K562 (cell line): ENCODE results near the gene SERPINA6. TPM values are rescaled to one million over a fixed set of nuclear protein-coding genes. Genes with fewer than 3 reads are reported as not detected.

Experiments
- ATAC-seq: fragments of 200-7000 bp; cut with Tn5 transposase; 3 replicates; pipeline ENCODE4 v1.9.1; 2020; ENCODE audit warnings: moderate library complexity
- BruUV-seq: library from RNA; stranded (reverse); fragments of 400-500 nt; replicated peaks from 2 replicates; lab custom pipeline; 2021; lab: Mats Ljungman, UMichigan
- CTCF ChIA-PET: fragments of 300-600 bp; formaldehyde crosslinking; extraction: SDS; loops from one replicate; lab custom pipeline; 2021; ENCODE audit warnings: low intra/inter-chr PET ratio; lab: Yijun Ruan, JAX
- POLR2A ChIA-PET: fragments of 300-600, 350-650 bp; sonication (Branson Sonifier 250); formaldehyde crosslinking; extraction: SDS; loops from one replicate; lab custom pipeline; 2021; ENCODE audit warnings: antibody characterized with exemption, inconsistent platforms; lab: Yijun Ruan, JAX
- DNase-seq, 4 experiments: peaks; one replicate each; pipeline versions ENCODE4 v3.0.0 to v3.0.0-alpha.2; 2011 to 2018; ENCODE audit warnings: low spot score in 3 of 4, mixed read lengths in 3 of 4; ENCODE audit errors: extremely low read depth in 1 of 4
- FAIRE-seq: peaks from 2 replicates; lab custom pipeline; 2011; peaks lifted over from hg19 to GRCh38; lab: Jason Lieb, UNC
- H2AFZ ChIP-seq: 2 replicates; pipeline ENCODE4 v1.6.0; 2011; ENCODE audit warnings: low read depth, low read length, control low read depth, inconsistent platforms
- H3K27ac ChIP-seq: fragments of 200-600 bp; 3 replicates; pipeline ENCODE4 v1.8.0; 2011; ENCODE audit warnings: low read depth, mild to moderate bottlenecking, control low read depth, inconsistent platforms, low read length, moderate library complexity, mixed read lengths; ENCODE audit errors: extremely low read depth
- H3K27me3 ChIP-seq, 2 experiments: fragments of 300-600 bp in 1 of 2; 2 replicates in 1 of 2; 3 replicates in 1 of 2; pipeline versions ENCODE4 v1.6.0 to v1.8.0; 2011; ENCODE audit warnings: inconsistent platforms in 2 of 2, low read length in 2 of 2, mild to moderate bottlenecking in 1 of 2, mixed read lengths in 1 of 2, moderate library complexity in 1 of 2; ENCODE audit not compliant: control insufficient read depth in 2 of 2, insufficient read depth in 2 of 2
- H3K36me3 ChIP-seq: fragments of 300-600 bp; 3 replicates; pipeline ENCODE4 v1.8.0; 2011; ENCODE audit warnings: mild to moderate bottlenecking, low read length, inconsistent platforms; ENCODE audit not compliant: control insufficient read depth, insufficient read depth
- H3K4me1 ChIP-seq, 2 experiments: fragments of 200-600 bp in 1 of 2; replicated peaks in 1 of 2; 2 replicates in 1 of 2; 3 replicates in 1 of 2; pipeline versions ENCODE4 v1.5.1 to v1.8.0; 2011; ENCODE audit warnings: inconsistent platforms in 2 of 2, low read length in 2 of 2, mild to moderate bottlenecking in 1 of 2, mixed read lengths in 1 of 2, moderate library complexity in 1 of 2; ENCODE audit not compliant: control insufficient read depth in 2 of 2, insufficient read depth in 2 of 2
- H3K4me2 ChIP-seq: 2 replicates; pipeline ENCODE4 v1.6.1; 2011; ENCODE audit warnings: low read length, control low read depth, inconsistent platforms, mixed read lengths; ENCODE audit not compliant: insufficient read depth
- H3K4me3 ChIP-seq: fragments of 200-600 bp; sonication (generic), shearing (Covaris generic); 2 replicates; pipeline ENCODE4 v1.5.1; 2016; ENCODE audit warnings: control low read depth, inconsistent platforms
- H3K79me2 ChIP-seq: fragments of 200-600 bp; 3 replicates; pipeline ENCODE4 v1.8.0; 2011; ENCODE audit warnings: low read length, inconsistent platforms; ENCODE audit not compliant: control insufficient read depth, insufficient read depth
- H3K9ac ChIP-seq, 2 experiments: 2 replicates each; pipeline versions ENCODE4 v1.6.0 to v1.6.1; 2011; ENCODE audit warnings: low read depth in 2 of 2, low read length in 2 of 2, control low read depth in 1 of 2, inconsistent platforms in 1 of 2, mild to moderate bottlenecking in 1 of 2, mixed read lengths in 1 of 2; ENCODE audit not compliant: insufficient read depth in 1 of 2
- H3K9me1 ChIP-seq: one replicate; pipeline ENCODE4 v1.6.0; 2011; ENCODE audit warnings: inconsistent platforms, mild to moderate bottlenecking, low read length, moderate library complexity; ENCODE audit not compliant: control insufficient read depth, insufficient read depth
- H3K9me3 ChIP-seq: replicated peaks from 2 replicates; pipeline ENCODE4 v1.5.1; 2011; ENCODE audit warnings: low read depth, low read length, inconsistent platforms; ENCODE audit not compliant: control insufficient read depth, insufficient read depth
- H4K20me1 ChIP-seq: replicated peaks from 2 replicates; pipeline ENCODE4 v1.6.1; 2011; ENCODE audit warnings: low read length, inconsistent platforms, mixed read lengths; ENCODE audit not compliant: control insufficient read depth, insufficient read depth
- ATF3 ChIP-seq, 2 experiments: fragments of 450-650 bp in 1 of 2; sonication (generic) in 1 of 2; formaldehyde crosslinking in 1 of 2; IDR thresholded peaks in 1 of 2; conservative IDR thresholded peaks in 1 of 2; 2 replicates each; pipeline versions ENCODE4 v1.6.1 to v1.8.1; 2016 to 2023; ENCODE audit warnings: mild to moderate bottlenecking in 2 of 2, moderate library complexity in 2 of 2, inconsistent platforms in 1 of 2, missing genetic modification reagents in 1 of 2
- COPS2 ChIP-seq: fragments of 450-650 bp; conservative IDR thresholded peaks from 2 replicates; pipeline ENCODE4 v1.6.1; 2016; ENCODE audit warnings: mild to moderate bottlenecking, moderate library complexity
- ELF2 ChIP-seq: fragments of 250-450 bp; sonication (Bioruptor Pico); IDR thresholded peaks from 2 replicates; pipeline ENCODE4 v1.5.0; 2021; ENCODE audit warnings: mild to moderate bottlenecking
- ESRRA ChIP-seq: fragments of 450-650 bp; IDR thresholded peaks from 2 replicates; pipeline ENCODE4 v1.6.1; 2014; ENCODE audit warnings: low read depth, mild to moderate bottlenecking, moderate library complexity, borderline replicate concordance
- GTF2A2 ChIP-seq: IDR thresholded peaks from 2 replicates; pipeline ENCODE4 v1.6.1; 2016; ENCODE audit warnings: mild to moderate bottlenecking, missing genetic modification characterization, missing compliant biosample characterization
- NFRKB ChIP-seq: fragments of 450-650 bp; IDR thresholded peaks from 2 replicates; pipeline ENCODE4 v1.6.1; 2016; ENCODE audit warnings: low read depth
- XRCC3 ChIP-seq: fragments of 450-650 bp; IDR thresholded peaks from 2 replicates; pipeline ENCODE4 v1.6.1; 2017; ENCODE audit warnings: mild to moderate bottlenecking, moderate library complexity
- ZNF561 ChIP-seq: fragments of 450-650 bp; formaldehyde crosslinking; conservative IDR thresholded peaks from 2 replicates; pipeline ENCODE4 v1.4.0; 2020; ENCODE audit warnings: mild to moderate bottlenecking, moderate library complexity
- WGBS: fragments of 100-300 bp; shearing (Covaris generic); methylation state at CpG from one replicate; pipeline ENCODE4 v1.1.6; 2016; ENCODE audit warnings: low coverage, mixed read lengths; ENCODE audit not compliant: insufficient coverage; ENCODE audit errors: missing lambda C conversion rate; 5-methylcytosine and 5-hydroxymethylcytosine counted together
- in situ Hi-C: fragments of 300-500 bp; cut with MboI; formaldehyde crosslinking; loops from 4 replicates; pipeline ENCODE4 v1.15.0; 2018; ENCODE audit warnings: inconsistent platforms, mixed read lengths
- intact Hi-C: fragments of 100-400 bp; cut with micrococcal nuclease; formaldehyde crosslinking; loops from 2 replicates; pipeline ENCODE4 v1.14.2; 2022
- polyA plus RNA-seq, 8 experiments: library from polyadenylated mRNA; depleted of rRNA in 4 of 8; stranded (reverse) in 5 of 8; unstranded in 3 of 8; fragments of >200 nt; fragmentation: Nextera tagmentation in 2 of 8; fragmentation: Illumina TruSeq in 1 of 8; extraction: Ambion mirVana in 2 of 8; extraction: Trizol in 1 of 8; gene quantifications; 2 replicates each; pipeline versions ENCODE4 v1.2.1 to v1.2.3, GENCODE V29; 2011 to 2014; ENCODE audit warnings: inconsistent platforms in 1 of 8, missing spikeins in 1 of 8
- total RNA-seq, 7 experiments: library from RNA; depleted of rRNA in 6 of 7; stranded (reverse); fragments of >200 nt in 6 of 7; fragmentation: Illumina TruSeq in 2 of 7; extraction: Trizol in 2 of 7; gene quantifications; 2 replicates each; pipeline versions ENCODE4 v1.2.1 to v1.2.3, GENCODE V29; 2011 to 2021; ENCODE audit warnings: low replicate concordance in 1 of 7

The SERPINA6 gene
- total and polyA plus RNA-seq, 9 of the 15 experiments (the other 6 are each of a cell fraction or from before 2014, with no cell fraction given) = not detected

GRCh38 chr14:94366146-94366915, 43.2 kb upstream of the SERPINA6 start, which contains the start of gene SERPINA2:
SERPINA2 (minus strand) TSS chr14:94366698.
- H3K9ac ChIP-seq = no peak within 1 kb of the TSS
- no peaks in the 10 kb centered on the region for H3K9me3 ChIP-seq

More at GRCh38 chr14:94366146-94366915, 43.2 kb upstream of the SERPINA6 start, which contains the start of gene SERPINA2:
- H3K9me1 ChIP-seq = no peaks in the 10 kb centered on the region
- H3K4me2 ChIP-seq = no peak within 1 kb of the TSS
- CTCF ChIA-PET = no interaction called here
- 1% methylated on average over 13 of the region's 14 CpGs for WGBS
- BruUV-seq = no TSS peak
- no peak within 1 kb of the TSS for H2AFZ ChIP-seq
- ATAC-seq (no peak), FAIRE-seq (no peak), DNase-seq (no peak)
- intact Hi-C loops = no loop called here
- no peaks in the 10 kb centered on the region for H4K20me1 ChIP-seq
- in situ Hi-C loops = no loop called here
- no peak for TF ChIP-seq GTF2A2 (tag)
- no peak for TF ChIP-seq XRCC3
- no peak for TF ChIP-seq ZNF561 (CRISPR knock-in tag)
- no peak for TF ChIP-seq ATF3 (IDR thresholded peaks at IDR 0.05)
- TF ChIP-seq ATF3 (CRISPR knock-in tag; conservative IDR thresholded peaks at IDR 0.05) = no peak
- TF ChIP-seq ESRRA = no peak
- no peak for TF ChIP-seq COPS2
- no peak for TF ChIP-seq NFRKB
- TF ChIP-seq ELF2 (CRISPR knock-in tag) = no peak
- no peak within 1 kb of the TSS for H3K4me3 ChIP-seq
- H3K4me1 ChIP-seq = no peaks in the 10 kb centered on the region
- H3K79me2 ChIP-seq = no peaks in the 10 kb centered on the region
- no peak within 1 kb of the TSS for H3K27ac ChIP-seq
- peaks cover 0 to 5% of the 10 kb centered on the region in 2 experiments; a peak in 1 of 5 replicates for H3K27me3 ChIP-seq
- no peaks in the 10 kb centered on the region for H3K36me3 ChIP-seq
- POLR2A ChIA-PET = interaction anchor here (1.2 kb wide), 1 partner anchor 45 kb away, joined by 4 read pairs; no protein-coding TSS in a partner anchor
